SKM-1 treated with dmso at 0.1 percent for 144 hours (cell line): ENCODE measurements around the gene KLHL22.
A peak's percentile ranks its signal among the peaks of the same experiment; 100 is the strongest.
"Not testable (repeated sequence)": the region's sequence is repeated elsewhere in the genome, so short reads cannot be mapped to it uniquely, and the experiment has no call there.

Experiments used
- DNase-seq: peaks from one replicate; lab custom pipeline; 2025; ENCODE audit not compliant: unreplicated experiment; lab: John Stamatoyannopoulos, UW

The KLHL22 gene, protein sequence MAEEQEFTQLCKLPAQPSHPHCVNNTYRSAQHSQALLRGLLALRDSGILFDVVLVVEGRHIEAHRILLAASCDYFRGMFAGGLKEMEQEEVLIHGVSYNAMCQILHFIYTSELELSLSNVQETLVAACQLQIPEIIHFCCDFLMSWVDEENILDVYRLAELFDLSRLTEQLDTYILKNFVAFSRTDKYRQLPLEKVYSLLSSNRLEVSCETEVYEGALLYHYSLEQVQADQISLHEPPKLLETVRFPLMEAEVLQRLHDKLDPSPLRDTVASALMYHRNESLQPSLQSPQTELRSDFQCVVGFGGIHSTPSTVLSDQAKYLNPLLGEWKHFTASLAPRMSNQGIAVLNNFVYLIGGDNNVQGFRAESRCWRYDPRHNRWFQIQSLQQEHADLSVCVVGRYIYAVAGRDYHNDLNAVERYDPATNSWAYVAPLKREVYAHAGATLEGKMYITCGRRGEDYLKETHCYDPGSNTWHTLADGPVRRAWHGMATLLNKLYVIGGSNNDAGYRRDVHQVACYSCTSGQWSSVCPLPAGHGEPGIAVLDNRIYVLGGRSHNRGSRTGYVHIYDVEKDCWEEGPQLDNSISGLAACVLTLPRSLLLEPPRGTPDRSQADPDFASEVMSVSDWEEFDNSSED

DNA sequence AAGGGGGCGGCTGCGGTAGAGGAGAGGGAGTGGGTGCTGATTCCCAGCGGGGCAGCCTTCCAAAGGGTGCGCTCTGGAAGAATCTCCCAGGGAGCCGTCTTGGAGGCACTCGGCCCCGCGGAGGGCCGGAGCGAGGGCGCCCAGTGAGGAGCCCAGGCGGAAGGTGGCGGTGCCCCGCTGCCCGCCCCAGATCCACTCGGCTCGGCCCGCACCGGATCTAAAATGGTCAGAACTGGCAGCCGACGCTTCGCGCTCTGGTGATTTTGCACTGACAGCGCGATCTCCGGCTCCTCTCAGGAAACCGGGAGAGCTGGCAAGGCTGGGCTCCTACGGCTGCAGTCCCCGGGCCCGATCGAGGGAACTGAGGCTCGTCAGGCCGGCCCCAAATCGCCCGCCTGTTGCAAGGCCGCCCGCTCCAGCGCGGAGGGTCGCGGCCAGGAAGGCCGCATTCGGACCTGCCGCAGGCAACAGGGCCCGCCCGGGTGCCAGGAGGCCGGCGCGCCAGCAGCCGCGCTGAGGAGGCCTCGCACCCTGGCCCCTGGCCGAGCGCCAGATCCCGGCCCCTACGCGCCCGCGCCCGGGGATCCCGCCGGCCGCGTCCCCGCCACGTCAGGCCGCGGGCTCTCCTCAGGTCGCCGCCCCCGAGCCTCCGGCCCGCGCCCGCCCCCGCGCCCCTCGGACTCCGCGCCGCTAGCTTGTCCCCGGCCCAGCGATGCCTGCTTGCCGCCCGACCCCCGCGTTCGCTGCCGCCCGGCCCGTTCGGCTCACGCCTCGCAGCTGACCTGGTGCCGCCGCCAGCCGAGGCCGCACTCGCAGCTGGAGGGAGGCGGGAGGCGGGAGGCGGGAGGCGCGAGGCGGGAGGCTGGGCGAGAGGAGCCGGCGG is at the start of gene KLHL22:
TSS of gene KLHL22 (minus strand) at position 818 of the 883 bp plus-strand sequence. CDS start 6,584 bp downstream, outside the sequence.
- DNase-seq: peak; percentile 31

- DNase-seq: not testable (repeated sequence)
Observed at GRCh38 chr22:20545318-20545634, 49.7 kb upstream of the KLHL22 start.

GRCh38 chr22:20542736-20543135 is 47.1 kb upstream of the KLHL22 start:
- DNase-seq: no peak

DNA sequence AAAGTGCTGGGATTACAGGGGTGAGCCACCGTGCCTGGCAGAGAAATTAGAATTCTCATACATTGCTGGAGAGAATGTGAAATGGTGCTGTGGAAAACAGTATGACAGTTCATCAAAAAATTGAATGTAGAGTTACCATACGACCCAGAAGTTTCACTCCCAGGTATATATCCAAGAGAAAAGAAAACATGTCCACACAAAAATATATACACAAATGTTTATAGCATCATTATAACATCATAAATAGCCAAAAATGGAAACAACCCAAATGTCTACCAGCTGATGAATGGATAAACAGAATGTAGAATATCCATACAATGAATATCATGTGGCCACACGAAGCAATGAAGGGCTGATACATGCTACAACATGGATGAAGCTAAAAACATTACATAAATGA is 46.5 kb upstream of the KLHL22 start:
- no peak for DNase-seq

- DNase-seq: not testable (repeated sequence)
Observed at GRCh38 chr22:20538875-20539274, 43.3 kb upstream of the KLHL22 start.

DNA sequence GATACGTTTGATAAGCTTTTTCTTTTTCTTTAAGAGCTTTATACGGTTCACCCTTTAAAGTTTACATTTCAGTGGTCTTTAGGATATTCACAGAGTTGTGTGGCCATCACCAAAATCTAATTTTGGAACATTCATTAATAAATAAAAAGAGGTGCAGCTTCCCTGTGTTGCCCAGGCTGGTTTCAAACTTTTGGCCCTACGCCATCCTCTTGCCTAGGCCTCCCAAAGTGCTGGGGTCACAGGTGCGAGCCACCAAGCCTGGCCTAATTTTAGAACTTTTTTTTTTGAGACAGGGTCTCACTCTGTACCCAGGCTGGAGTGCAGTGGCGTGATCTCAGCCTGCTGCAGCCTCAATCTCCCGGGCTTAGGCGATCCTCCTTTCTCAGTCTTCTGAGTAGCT is 42.4 kb upstream of the KLHL22 start:
- no peak for DNase-seq

GRCh38 chr22:20537325-20537756 is 41.7 kb upstream of the KLHL22 start:
- DNase-seq: no peak

- DNase-seq: no peak
Observed at GRCh38 chr22:20536590-20537324, 41.2 kb upstream of the KLHL22 start.

DNA sequence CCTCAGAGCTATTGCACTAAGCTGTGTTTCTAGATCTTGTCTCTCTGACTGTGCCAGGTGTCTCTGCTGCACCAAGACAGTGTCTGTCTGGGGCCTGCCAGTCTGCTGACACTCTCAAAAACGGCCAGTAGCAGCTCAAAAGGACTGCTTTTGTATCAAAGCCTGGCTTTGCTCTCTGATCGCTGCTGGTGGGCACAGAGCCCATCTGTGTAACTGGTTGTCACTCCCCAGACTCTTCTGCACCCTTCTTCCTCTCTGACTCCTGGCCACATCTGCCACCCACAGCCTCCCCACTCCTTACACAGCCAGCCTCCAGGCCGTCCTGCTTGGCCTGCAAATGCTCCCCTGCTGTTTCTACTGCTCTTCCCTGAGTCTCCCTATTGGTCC is 38.3 kb upstream of the KLHL22 start:
- no peak for DNase-seq

- DNase-seq: no peak
Observed at GRCh38 chr22:20533095-20533878, 37.7 kb upstream of the KLHL22 start.

DNA sequence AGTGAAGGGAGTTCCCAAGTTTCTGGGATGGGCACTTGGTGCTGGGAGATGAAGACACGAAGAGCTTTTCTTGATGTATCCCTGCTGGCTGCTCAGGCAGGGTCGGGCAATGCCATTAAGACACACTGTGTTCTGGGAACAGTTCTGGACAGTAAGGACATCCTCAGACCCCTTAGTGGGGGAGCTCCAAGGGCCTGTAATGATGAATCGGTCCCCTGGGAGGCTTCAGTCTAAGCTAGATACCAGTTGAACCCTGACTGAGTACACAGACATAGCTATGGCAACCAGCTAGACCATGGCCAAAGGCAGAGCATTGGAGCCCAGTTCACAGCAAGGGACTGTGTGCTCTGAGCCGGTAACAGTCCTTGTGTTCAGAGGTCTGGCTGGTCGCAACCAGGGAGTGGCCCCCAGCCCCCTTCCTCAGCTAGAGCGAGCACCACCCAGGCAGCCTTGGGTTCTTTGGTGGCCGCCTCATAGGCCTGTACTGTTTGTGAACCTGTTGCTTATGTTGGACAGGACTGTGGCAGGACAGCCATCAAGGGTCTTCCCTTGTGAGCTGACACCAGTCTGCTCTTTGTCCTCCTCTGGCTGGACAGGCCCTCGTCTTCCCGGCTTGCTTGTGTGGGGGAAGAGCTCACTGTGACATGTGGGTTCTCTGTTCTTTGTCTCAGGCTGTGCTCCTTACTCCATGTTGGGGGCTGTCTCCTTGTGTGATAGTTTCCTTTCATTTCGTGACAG is 36.8 kb upstream of the KLHL22 start:
- no peak for DNase-seq

- DNase-seq: no peak
Observed at GRCh38 chr22:20531404-20532201, 36.0 kb upstream of the KLHL22 start.

GRCh38 chr22:20531154-20531403 is 35.5 kb upstream of the KLHL22 start:
- no peak for DNase-seq

DNA sequence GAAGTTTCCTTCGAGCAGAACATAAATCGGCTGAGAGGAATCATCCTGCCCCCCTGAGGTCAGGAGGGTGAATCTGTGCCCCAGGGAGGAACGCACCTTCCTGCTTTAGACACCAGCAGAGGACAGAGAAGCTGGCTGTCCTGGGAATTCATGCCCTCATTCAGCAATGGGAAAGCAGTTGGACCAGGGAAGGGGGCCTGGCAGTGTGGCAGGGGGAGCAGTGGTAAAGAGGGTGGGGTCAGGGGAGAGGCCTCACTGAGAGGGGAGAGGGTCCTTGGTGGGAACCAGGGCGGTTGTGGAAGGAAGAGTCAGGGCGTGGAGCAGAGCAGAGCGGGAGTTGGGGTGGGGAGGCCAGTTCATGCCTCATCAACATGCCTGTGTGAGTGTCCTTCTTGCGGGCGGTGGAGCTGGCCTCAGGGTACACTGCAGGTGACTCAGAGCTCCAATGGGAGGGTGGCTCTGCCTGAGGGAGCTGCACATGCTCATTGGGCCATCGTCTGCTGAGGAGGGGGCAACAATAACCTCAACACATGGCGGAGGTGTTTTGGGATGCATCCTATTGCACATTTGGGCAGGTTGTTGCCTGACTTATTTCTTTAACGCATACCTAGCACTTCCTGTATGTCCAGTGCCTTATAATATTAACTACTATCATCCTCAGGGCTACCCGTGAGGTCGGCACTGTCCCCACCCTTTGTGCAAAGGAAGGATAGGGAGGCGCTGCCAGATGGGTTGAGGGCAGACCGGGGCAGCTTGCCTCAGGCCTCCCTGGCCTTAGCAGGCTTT is 35.0 kb upstream of the KLHL22 start:
- DNase-seq: no peak

DNA sequence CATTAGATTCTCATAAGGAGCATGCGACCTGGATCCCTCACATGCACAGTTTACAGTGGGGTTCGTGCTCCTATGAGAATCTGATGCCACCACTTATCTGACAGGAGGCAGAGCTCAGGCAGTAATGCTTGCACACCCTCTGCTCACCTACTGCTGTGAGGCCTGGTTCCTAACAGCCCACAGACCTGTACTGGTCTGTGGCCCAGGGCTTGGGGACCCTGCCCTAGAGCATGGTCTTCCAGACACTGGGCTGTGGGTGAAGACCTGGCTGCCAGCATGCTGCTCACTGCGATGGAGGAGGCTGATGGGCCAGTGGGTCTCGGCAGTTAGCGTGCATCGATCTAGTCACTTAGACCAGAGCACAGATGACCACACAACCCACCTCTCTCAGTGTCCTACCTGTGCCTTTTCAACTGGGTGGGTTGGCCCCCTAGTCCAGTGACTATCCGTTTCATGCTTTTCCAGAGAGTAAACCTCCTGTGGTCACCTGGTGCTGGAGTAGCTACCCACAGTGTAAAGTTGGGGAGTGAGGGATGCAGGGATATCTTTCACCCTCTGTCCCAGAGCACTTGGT is 32.9 kb upstream of the KLHL22 start:
- no peak for DNase-seq

DNA sequence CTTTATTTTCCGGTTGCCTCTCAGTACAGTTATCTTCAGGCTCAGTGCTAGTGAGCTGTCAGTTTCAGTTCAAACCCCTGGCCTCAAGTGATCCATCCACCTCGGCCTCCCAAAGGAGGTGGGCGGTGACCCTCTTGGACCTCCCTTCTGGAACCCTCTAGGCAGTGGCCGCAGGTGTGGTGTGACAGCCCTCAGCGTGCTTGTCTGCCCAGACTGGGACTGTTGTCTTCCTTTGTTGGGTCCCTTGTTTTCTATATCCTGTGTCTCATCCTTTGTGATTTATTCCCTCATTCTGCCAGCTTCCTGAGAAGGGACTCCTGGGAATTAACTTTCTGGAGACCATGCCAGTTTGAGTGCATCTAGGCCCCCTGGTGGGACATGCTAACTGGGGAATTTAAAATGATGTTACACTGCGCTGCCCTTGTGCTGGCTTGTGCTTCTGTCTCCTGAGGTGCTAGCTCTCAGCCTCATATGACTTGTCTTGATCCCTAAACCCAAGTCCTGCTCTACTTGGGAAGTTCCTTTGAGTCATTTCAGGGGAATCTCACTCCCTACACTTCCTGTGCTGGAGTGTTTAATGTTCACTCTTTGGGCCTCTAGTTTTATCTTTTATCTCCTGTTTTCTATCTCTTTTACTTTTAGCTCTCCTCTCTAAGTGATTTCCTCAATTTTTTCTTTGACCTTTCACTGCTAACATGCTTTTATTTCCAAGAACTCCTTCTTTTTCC is 31.2 kb upstream of the KLHL22 start:
- DNase-seq: no peak

- DNase-seq: no peak
Observed at GRCh38 chr22:20526305-20526627, 30.7 kb upstream of the KLHL22 start.
